ENCODE measurements around the gene AUP1. TPM values are rescaled to one million over a fixed set of nuclear protein-coding genes. Genes with fewer than 3 reads are reported as not detected.
A peak's percentile ranks its signal among the peaks of the same experiment; 100 is the strongest.

AUP1 gene
- total and polyA plus RNA-seq, 2 of the 8 experiments (the other 6 are each of a cell fraction or from before 2014, with no cell fraction given): 83.4 to 121 TPM

GRCh38 chr2:74496997-74497776, 32.3 kb downstream of the AUP1 start:
- H3K9me3 ChIP-seq (ENCODE audit: insufficient read depth in 2 of 2, low read depth in 1 of 2, low read length in 1 of 2): no peaks in the 10 kb centered on the region
- no peak overlapping the region for H4K91ac ChIP-seq (replicated peaks; ENCODE audit: insufficient read length, low read length)
- 0 out of 2 replicates have a peak overlapping the region, but pooled peaks have one; percentile 48 for H3K18ac ChIP-seq (ENCODE audit: extremely low read depth, low read length)
- H3K79me2 ChIP-seq (ENCODE audit: control insufficient read depth in 1 of 2, insufficient read depth in 2 of 2, low read length in 2 of 2): no peaks in the 10 kb centered on the region
- POLR2A ChIA-PET (ENCODE audit: partially characterized antibody): interaction anchor here (0.6 to 9.4 kb wide), 17 partner anchors 7 to 496 kb away, joined by 3 to 73 read pairs (median 5); partner anchors contain the start of genes AUP1, CCDC142, DQX1 and HTRA2
- no peak overlapping the region for H2AK5ac ChIP-seq (ENCODE audit: low read depth, low read length)
- H2BK5ac ChIP-seq (ENCODE audit: low read depth, low read length): no peak overlapping the region; the same call in 1 of the 2 replicates
- H3K79me1 ChIP-seq (ENCODE audit: low read depth, low read length): no peaks in the 10 kb centered on the region
- no peak overlapping the region for H3K9ac ChIP-seq (replicated peaks in 1 of 4; ENCODE audit: extremely low read depth in 1 of 4, low read depth in 3 of 4, low read length in 3 of 4)
- DNase-seq (ENCODE audit: low read depth in 1 of 2, low spot score in 2 of 2) (no peak), FAIRE-seq (no peak)
- H3K36me3 ChIP-seq (ENCODE audit: control insufficient read depth in 2 of 4, insufficient read depth in 4 of 4, low read length in 3 of 4): peaks cover under 1 to 9% (median 4%) of the 10 kb centered on the region in 4 experiments; a peak in 4 of 8 replicates
- H2BK12ac ChIP-seq (ENCODE audit: low read depth, low read length): no peak overlapping the region; the same call in 1 of the 2 replicates
- no peak overlapping the region for H4K5ac ChIP-seq (ENCODE audit: insufficient read length, low read depth, low read length)
- H3K4ac ChIP-seq (replicated peaks; ENCODE audit: insufficient read length, low read depth, low read length): no peak overlapping the region
- H2BK120ac ChIP-seq (replicated peaks; ENCODE audit: low read depth, low read length): no peak overlapping the region
- H3K4me2 ChIP-seq (ENCODE audit: insufficient read depth in 1 of 2, low read depth in 2 of 2, low read length in 2 of 2): peak overlapping the region; percentile 78 to 97
- H3K4me3 ChIP-seq (ENCODE audit: extremely low read depth in 1 of 4, insufficient read depth in 2 of 4, low read depth in 3 of 4, low read length in 4 of 4): peak overlapping the region; percentile 20 to 57 (median 46); a peak in 6 of 8 replicates
- no peak overlapping the region for H2BK15ac ChIP-seq (ENCODE audit: low read length)
- H2BK20ac ChIP-seq (ENCODE audit: low read length): no peak overlapping the region
- peaks cover 5 to 39% (median 22%) of the 10 kb centered on the region in 4 experiments for H3K4me1 ChIP-seq (replicated peaks in 1 of 4; ENCODE audit: control insufficient read depth in 3 of 4, insufficient read depth in 4 of 4, low read length in 3 of 4)
- H4K20me1 ChIP-seq (replicated peaks in 1 of 2; ENCODE audit: control insufficient read depth in 1 of 2, insufficient read depth in 2 of 2, low read length in 2 of 2): peaks cover 0 to 16% of the 10 kb centered on the region in 2 experiments
- no peak overlapping the region for H3K23ac ChIP-seq (ENCODE audit: insufficient read length)
- peak overlapping the region; percentile 75 for H4K8ac ChIP-seq (ENCODE audit: extremely low read depth, insufficient read depth, low read length)
- H2AFZ ChIP-seq (ENCODE audit: low read length): no peak overlapping the region
- H3K14ac ChIP-seq (ENCODE audit: insufficient read length): no peak overlapping the region
- H3K27ac ChIP-seq (ENCODE audit: low read depth, low read length): no peak overlapping the region
- peaks cover 60 to 73% (median 72%) of the 10 kb centered on the region in 4 experiments for H3K27me3 ChIP-seq (replicated peaks in 1 of 4; ENCODE audit: control insufficient read depth in 3 of 4, extremely low read depth in 1 of 4, insufficient read depth in 3 of 4, low read length in 3 of 4)
- CTCF ChIA-PET (ENCODE audit: partially characterized antibody): interaction anchor here (1.1 to 5.1 kb wide), 5 partner anchors 13 to 90 kb away, joined by 3 to 24 read pairs (median 8); partner anchors contain the start of genes CCDC142 and TTC31
- peaks cover 20% of the 10 kb centered on the region; the same call in 1 of the 2 replicates for H3K23me2 ChIP-seq (ENCODE audit: low read depth, low read length)
- 55% methylated on average over 19 of the region's 19 CpGs; no CpG with 5 or more reads in 1 of the 2 experiments for WGBS, 2 experiments (ENCODE audit: extremely low coverage in 1 of 2, insufficient coverage in 1 of 2, insufficient read length in 1 of 2, insufficient replicate concordance in 2 of 2, low coverage in 1 of 2, low lambda C conversion rate in 2 of 2, missing lambda C conversion rate in 1 of 2)
- H3K56ac ChIP-seq (replicated peaks; ENCODE audit: insufficient read length, low read depth, low read length): no peak overlapping the region
- TF ChIP-seq, protein P1, sequence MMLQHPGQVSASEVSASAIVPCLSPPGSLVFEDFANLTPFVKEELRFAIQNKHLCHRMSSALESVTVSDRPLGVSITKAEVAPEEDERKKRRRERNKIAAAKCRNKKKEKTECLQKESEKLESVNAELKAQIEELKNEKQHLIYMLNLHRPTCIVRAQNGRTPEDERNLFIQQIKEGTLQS (IDR thresholded peaks at IDR 0.05; ENCODE audit: insufficient read depth, low read depth, low read length): no peak
- TF ChIP-seq SUZ12 (IDR thresholded peaks at IDR 0.05; ENCODE audit: low read length) (no peak), SIX5 (IDR thresholded peaks at IDR 0.05; ENCODE audit: low read depth, low read length) (no peak), GABPA (IDR thresholded peaks at IDR 0.05; ENCODE audit: borderline replicate concordance, insufficient read depth, low read length) (no peak), RXRA (IDR thresholded peaks at IDR 0.05; ENCODE audit: insufficient read depth, low read depth, low read length) (no peak), SIRT6 (IDR thresholded peaks at IDR 0.05; ENCODE audit: low read length) (no peak), E2F6 (IDR thresholded peaks at IDR 0.05) (no peak), NRF1 (IDR thresholded peaks at IDR 0.05; ENCODE audit: low read depth, low read length) (no peak)
